Activated CD8-positive, alpha-beta memory T cell treated with anti-CD3 and anti-CD28 coated beads for 24 hours (primary cell): ENCODE measurements around the gene ANKRD18A.

ENCODE experiments used
- DNase-seq: peaks from one replicate; pipeline ENCODE4 v3.0.0-alpha.2; 2020

The ANKRD18A gene

DNA sequence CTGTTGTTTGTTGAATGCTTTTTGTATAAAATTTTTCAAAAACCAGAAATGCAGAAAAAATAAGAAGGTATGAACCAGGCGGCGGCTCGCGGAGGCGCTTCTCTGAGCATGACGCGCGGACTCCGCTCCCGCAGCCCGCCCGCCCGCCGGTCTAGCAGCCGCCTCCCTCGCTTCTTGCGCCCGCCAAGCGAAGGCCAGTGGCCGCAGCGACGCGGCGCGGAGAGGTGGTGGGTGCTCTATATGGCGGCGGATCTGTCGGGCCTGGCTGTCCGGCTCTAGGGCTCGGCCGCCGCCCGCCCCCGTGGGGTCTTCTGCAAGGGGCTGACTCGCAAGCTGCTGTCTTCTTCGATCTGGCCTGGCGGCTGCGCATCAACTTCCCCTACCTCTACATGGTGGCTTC, 93.8 kb downstream of the ANKRD18A start:
- DNase-seq: no peak

DNA sequence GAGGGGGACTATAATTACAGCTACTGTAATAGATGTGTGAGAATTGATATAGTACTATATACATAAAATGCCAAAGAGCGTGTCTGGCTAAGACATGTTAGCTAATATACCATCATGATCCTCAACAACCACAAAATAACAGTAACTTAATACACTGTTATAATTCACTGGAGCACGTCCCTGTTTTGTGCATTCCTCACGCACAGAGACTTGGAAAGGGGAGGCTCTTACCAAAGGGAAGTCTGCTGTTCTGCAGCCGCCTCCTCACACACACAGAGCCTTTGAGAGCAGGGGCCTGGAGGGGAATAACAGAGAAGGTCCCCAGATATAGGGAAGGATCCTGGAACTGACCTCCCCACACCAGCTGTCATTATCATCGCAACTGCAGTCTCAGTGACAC, 97.3 kb downstream of the ANKRD18A start:
- no peak for DNase-seq

DNA sequence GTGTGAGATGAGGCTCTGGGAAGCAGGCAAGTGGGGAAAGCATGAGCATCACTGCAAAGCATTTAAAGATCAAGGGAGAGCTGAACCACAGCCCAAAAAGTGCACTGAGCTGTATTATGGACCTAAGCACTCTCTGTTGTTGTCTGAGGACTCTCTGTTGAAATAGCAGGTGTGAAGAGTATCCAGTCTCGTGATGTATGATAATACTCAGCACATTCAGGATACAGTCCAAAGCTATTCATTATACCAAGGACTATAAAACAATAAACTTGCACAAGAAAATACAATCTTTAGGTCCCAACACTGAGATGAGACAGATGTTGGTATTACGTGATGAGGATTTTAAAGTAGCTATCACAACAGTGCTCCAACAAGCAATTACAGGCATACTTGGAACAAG, 98.6 kb downstream of the ANKRD18A start:
- no peak for DNase-seq
